K562 (cell line): ENCODE data around the gene IL10RB. TPM values are rescaled to one million over a fixed set of nuclear protein-coding genes. Genes with fewer than 3 reads are reported as not detected.

ENCODE experiments used
- ATAC-seq: fragments of 200-7000 bp; cut with Tn5 transposase; 3 replicates; pipeline ENCODE4 v1.9.1; 2020; ENCODE audit warnings: moderate library complexity
- BruUV-seq: library from RNA; stranded (reverse); fragments of 400-500 nt; replicated peaks from 2 replicates; lab custom pipeline; 2021; lab: Mats Ljungman, UMichigan
- CTCF ChIA-PET: fragments of 300-600 bp; formaldehyde crosslinking; extraction: SDS; loops from one replicate; lab custom pipeline; 2021; ENCODE audit warnings: low intra/inter-chr PET ratio; lab: Yijun Ruan, JAX
- POLR2A ChIA-PET: fragments of 300-600, 350-650 bp; sonication (Branson Sonifier 250); formaldehyde crosslinking; extraction: SDS; loops from one replicate; lab custom pipeline; 2021; ENCODE audit warnings: antibody characterized with exemption, inconsistent platforms; lab: Yijun Ruan, JAX
- DNase-seq, 4 experiments: peaks; one replicate each; pipeline versions ENCODE4 v3.0.0 to v3.0.0-alpha.2; 2011 to 2018; ENCODE audit warnings: low spot score in 3 of 4, mixed read lengths in 3 of 4; ENCODE audit errors: extremely low read depth in 1 of 4
- FAIRE-seq: peaks from 2 replicates; lab custom pipeline; 2011; peaks lifted over from hg19 to GRCh38; lab: Jason Lieb, UNC
- H2AFZ ChIP-seq: 2 replicates; pipeline ENCODE4 v1.6.0; 2011; ENCODE audit warnings: low read depth, low read length, control low read depth, inconsistent platforms
- H3K27ac ChIP-seq: fragments of 200-600 bp; 3 replicates; pipeline ENCODE4 v1.8.0; 2011; ENCODE audit warnings: low read depth, mild to moderate bottlenecking, control low read depth, inconsistent platforms, low read length, moderate library complexity, mixed read lengths; ENCODE audit errors: extremely low read depth
- H3K27me3 ChIP-seq, 2 experiments: fragments of 300-600 bp in 1 of 2; 2 replicates in 1 of 2; 3 replicates in 1 of 2; pipeline versions ENCODE4 v1.6.0 to v1.8.0; 2011; ENCODE audit warnings: inconsistent platforms in 2 of 2, low read length in 2 of 2, mild to moderate bottlenecking in 1 of 2, mixed read lengths in 1 of 2, moderate library complexity in 1 of 2; ENCODE audit not compliant: control insufficient read depth in 2 of 2, insufficient read depth in 2 of 2
- H3K36me3 ChIP-seq: fragments of 300-600 bp; 3 replicates; pipeline ENCODE4 v1.8.0; 2011; ENCODE audit warnings: mild to moderate bottlenecking, low read length, inconsistent platforms; ENCODE audit not compliant: control insufficient read depth, insufficient read depth
- H3K4me1 ChIP-seq, 2 experiments: fragments of 200-600 bp in 1 of 2; replicated peaks in 1 of 2; 2 replicates in 1 of 2; 3 replicates in 1 of 2; pipeline versions ENCODE4 v1.5.1 to v1.8.0; 2011; ENCODE audit warnings: inconsistent platforms in 2 of 2, low read length in 2 of 2, mild to moderate bottlenecking in 1 of 2, mixed read lengths in 1 of 2, moderate library complexity in 1 of 2; ENCODE audit not compliant: control insufficient read depth in 2 of 2, insufficient read depth in 2 of 2
- H3K4me2 ChIP-seq: 2 replicates; pipeline ENCODE4 v1.6.1; 2011; ENCODE audit warnings: low read length, control low read depth, inconsistent platforms, mixed read lengths; ENCODE audit not compliant: insufficient read depth
- H3K4me3 ChIP-seq: fragments of 200-600 bp; sonication (generic), shearing (Covaris generic); 2 replicates; pipeline ENCODE4 v1.5.1; 2016; ENCODE audit warnings: control low read depth, inconsistent platforms
- H3K79me2 ChIP-seq: fragments of 200-600 bp; 3 replicates; pipeline ENCODE4 v1.8.0; 2011; ENCODE audit warnings: low read length, inconsistent platforms; ENCODE audit not compliant: control insufficient read depth, insufficient read depth
- H3K9ac ChIP-seq, 2 experiments: 2 replicates each; pipeline versions ENCODE4 v1.6.0 to v1.6.1; 2011; ENCODE audit warnings: low read depth in 2 of 2, low read length in 2 of 2, control low read depth in 1 of 2, inconsistent platforms in 1 of 2, mild to moderate bottlenecking in 1 of 2, mixed read lengths in 1 of 2; ENCODE audit not compliant: insufficient read depth in 1 of 2
- H3K9me1 ChIP-seq: one replicate; pipeline ENCODE4 v1.6.0; 2011; ENCODE audit warnings: inconsistent platforms, mild to moderate bottlenecking, low read length, moderate library complexity; ENCODE audit not compliant: control insufficient read depth, insufficient read depth
- H3K9me3 ChIP-seq: replicated peaks from 2 replicates; pipeline ENCODE4 v1.5.1; 2011; ENCODE audit warnings: low read depth, low read length, inconsistent platforms; ENCODE audit not compliant: control insufficient read depth, insufficient read depth
- H4K20me1 ChIP-seq: replicated peaks from 2 replicates; pipeline ENCODE4 v1.6.1; 2011; ENCODE audit warnings: low read length, inconsistent platforms, mixed read lengths; ENCODE audit not compliant: control insufficient read depth, insufficient read depth
- DLX4 ChIP-seq: fragments of 250-450 bp; sonication (Bioruptor Pico); IDR thresholded peaks from 2 replicates; pipeline ENCODE4 v1.6.1; 2021; ENCODE audit warnings: mild to moderate bottlenecking
- PCBP2 ChIP-seq: fragments of 200-400 bp; formaldehyde crosslinking; IDR thresholded peaks from 2 replicates; pipeline ENCODE4 v1.6.1; 2018; ENCODE audit warnings: low read length, low read depth, mild to moderate bottlenecking, moderate library complexity; ENCODE audit not compliant: poor library complexity, severe bottlenecking
- THRB ChIP-seq: fragments of 450-650 bp; formaldehyde crosslinking; conservative IDR thresholded peaks from 2 replicates; pipeline ENCODE4 v1.4.0; 2022; ENCODE audit warnings: mild to moderate bottlenecking, missing genetic modification characterization
- WGBS: fragments of 100-300 bp; shearing (Covaris generic); methylation state at CpG from one replicate; pipeline ENCODE4 v1.1.6; 2016; ENCODE audit warnings: low coverage, mixed read lengths; ENCODE audit not compliant: insufficient coverage; ENCODE audit errors: missing lambda C conversion rate; 5-methylcytosine and 5-hydroxymethylcytosine counted together
- in situ Hi-C: fragments of 300-500 bp; cut with MboI; formaldehyde crosslinking; loops from 4 replicates; pipeline ENCODE4 v1.15.0; 2018; ENCODE audit warnings: inconsistent platforms, mixed read lengths
- intact Hi-C: fragments of 100-400 bp; cut with micrococcal nuclease; formaldehyde crosslinking; loops from 2 replicates; pipeline ENCODE4 v1.14.2; 2022
- polyA plus RNA-seq, 8 experiments: library from polyadenylated mRNA; depleted of rRNA in 4 of 8; stranded (reverse) in 5 of 8; unstranded in 3 of 8; fragments of >200 nt; fragmentation: Nextera tagmentation in 2 of 8; fragmentation: Illumina TruSeq in 1 of 8; extraction: Ambion mirVana in 2 of 8; extraction: Trizol in 1 of 8; gene quantifications; 2 replicates each; pipeline versions ENCODE4 v1.2.1 to v1.2.3, GENCODE V29; 2011 to 2014; ENCODE audit warnings: inconsistent platforms in 1 of 8, missing spikeins in 1 of 8
- total RNA-seq, 7 experiments: library from RNA; depleted of rRNA in 6 of 7; stranded (reverse); fragments of >200 nt in 6 of 7; fragmentation: Illumina TruSeq in 2 of 7; extraction: Trizol in 2 of 7; gene quantifications; 2 replicates each; pipeline versions ENCODE4 v1.2.1 to v1.2.3, GENCODE V29; 2011 to 2021; ENCODE audit warnings: low replicate concordance in 1 of 7

The IL10RB gene
- total and polyA plus RNA-seq, 9 of the 15 experiments (the other 6 are each of a cell fraction or from before 2014, with no cell fraction given), result 10.9 to 33.8 (median 23.0) TPM

- BruUV-seq, result no TSS peak
- ATAC-seq, result no peak
- Histone ChIP-seq H3K9me3 (no peaks in the 10 kb centered on the region), H3K9ac (no peak overlapping the region), H3K27ac (no peak overlapping the region), H3K79me2 (no peaks in the 10 kb centered on the region), H3K36me3 (peaks cover 56% of the 10 kb centered on the region), H2AFZ (no peak overlapping the region), H3K27me3 (no peaks in the 10 kb centered on the region), H3K4me1 (no peaks in the 10 kb centered on the region), H4K20me1 (no peaks in the 10 kb centered on the region), H3K9me1 (no peaks in the 10 kb centered on the region), H3K4me2 (no peak overlapping the region), H3K4me3 (no peak overlapping the region)
- DNase-seq, result no peak
- CTCF ChIA-PET, result interaction anchor here (0.5 kb wide), 1 partner anchor 339 kb away, joined by 3 read pairs; no protein-coding TSS in a partner anchor
- no peak for TF ChIP-seq THRB (CRISPR knock-in tag)
- TF ChIP-seq PCBP2, result no peak
- TF ChIP-seq DLX4, result no peak
- intact Hi-C loops, result no loop called here
- FAIRE-seq, result no peak
- POLR2A ChIA-PET, result interaction anchor here (0.9 to 1.0 kb wide), 2 partner anchors 10 to 22 kb away, joined by 3 to 4 read pairs; partner anchors contain the start of gene IL10RB
- WGBS, result 83% methylated on average over 6 of the region's 6 CpGs
- in situ Hi-C loops, result no loop called here
These were observed 21.9 kb upstream of the IL10RB start for GRCh38 chr21:33244082-33244778.
